Neural progenitor cell (in vitro differentiated cells): ENCODE measurements around the gene CSDE1. TPM values are rescaled to one million over a fixed set of nuclear protein-coding genes. Genes with fewer than 3 reads are reported as not detected.
"Not testable (repeated sequence)": the region's sequence is repeated elsewhere in the genome, so short reads cannot be mapped to it uniquely, and the experiment has no call there.

Experiments
- DNase-seq: peaks from one replicate; pipeline ENCODE4 v3.0.0-alpha.2; 2016; ENCODE audit warnings: low spot score
- H2AFZ ChIP-seq: fragments of 200-600 bp; sonication (generic); replicated peaks from 2 replicates; pipeline ENCODE4 v1.6.1; 2016; ENCODE audit warnings: antibody characterized with exemption
- H3F3A ChIP-seq: fragments of 200-600 bp; sonication (generic); 2 replicates; pipeline ENCODE4 v1.6.1; 2016; ENCODE audit warnings: antibody characterized with exemption, low read depth
- H3K27ac ChIP-seq: fragments of 200-600 bp; sonication (generic); 2 replicates; pipeline ENCODE4 v1.5.1; 2016; ENCODE audit warnings: mild to moderate bottlenecking
- H3K27me3 ChIP-seq: fragments of 200-600 bp; sonication (generic); 2 replicates; pipeline ENCODE4 v1.6.1; 2016; ENCODE audit warnings: mild to moderate bottlenecking, moderate library complexity
- H3K36me3 ChIP-seq: fragments of 200-600 bp; sonication (generic); 2 replicates; pipeline ENCODE4 v1.5.1; 2016
- H3K4me1 ChIP-seq: fragments of 200-600 bp; sonication (generic); 2 replicates; pipeline ENCODE4 v1.6.1; 2016; ENCODE audit warnings: mixed run types
- H3K4me2 ChIP-seq: fragments of 200-600 bp; sonication (generic); 2 replicates; pipeline ENCODE4 v1.6.1; 2016
- H3K4me3 ChIP-seq: fragments of 200-600 bp; sonication (generic); 2 replicates; pipeline ENCODE4 v1.5.1; 2016
- H3K79me2 ChIP-seq: fragments of 200-600 bp; sonication (generic); 2 replicates; pipeline ENCODE4 v1.6.1; 2016; ENCODE audit warnings: low read depth
- H3K9ac ChIP-seq: fragments of 200-600 bp; sonication (generic); 2 replicates; pipeline ENCODE4 v1.6.1; 2016
- H3K9me3 ChIP-seq: fragments of 200-600 bp; sonication (generic); 2 replicates; pipeline ENCODE4 v1.5.1; 2016; ENCODE audit warnings: low read depth
- H4K20me1 ChIP-seq: fragments of 200-600 bp; sonication (generic); 2 replicates; pipeline ENCODE4 v1.6.1; 2016; ENCODE audit warnings: low read depth
- H3K27ac Mint-ChIP-seq: 3 replicates; pipeline ENCODE4 v1.8.0; 2021; ENCODE audit warnings: mixed read lengths
- H3K27me3 Mint-ChIP-seq: 2 replicates; pipeline ENCODE4 v1.8.0; 2022; ENCODE audit warnings: low read depth, mild to moderate bottlenecking, inconsistent platforms, moderate library complexity, mixed read lengths; ENCODE audit not compliant: insufficient read depth
- H3K36me3 Mint-ChIP-seq: 3 replicates; pipeline ENCODE4 v1.8.0; 2021; ENCODE audit warnings: mixed read lengths
- H3K4me1 Mint-ChIP-seq: 3 replicates; pipeline ENCODE4 v1.8.0; 2021; ENCODE audit warnings: mixed read lengths
- H3K4me3 Mint-ChIP-seq: 3 replicates; pipeline ENCODE4 v1.8.0; 2021; ENCODE audit warnings: mild to moderate bottlenecking, moderate library complexity, mixed read lengths
- H3K9me3 Mint-ChIP-seq: 3 replicates; pipeline ENCODE4 v1.8.0; 2020; ENCODE audit warnings: mixed read lengths
- EZH2 ChIP-seq: fragments of 200-600 bp; sonication (generic); IDR thresholded peaks from 2 replicates; pipeline ENCODE4 v1.6.1; 2017; ENCODE audit warnings: antibody characterized with exemption, mild to moderate bottlenecking, moderate library complexity
- EZH2phosphoT487 ChIP-seq: fragments of 200-600 bp; sonication (generic); IDR thresholded peaks from 2 replicates; pipeline ENCODE4 v1.6.1; 2017; ENCODE audit warnings: antibody characterized with exemption
- total RNA-seq: library from RNA; depleted of rRNA; stranded (reverse); fragments of >200 nt; gene quantifications from 2 replicates; pipeline ENCODE4 v1.2.3, GENCODE V29; 2015; ENCODE audit warnings: low replicate concordance
- TF ChIP-seq, protein P1 (sequence below): fragments of 200-600 bp; sonication (generic); IDR thresholded peaks from 2 replicates; pipeline ENCODE4 v1.5.1; 2017; ENCODE audit warnings: antibody characterized with exemption, mild to moderate bottlenecking

CSDE1 gene
- total RNA-seq, 1 donor from 2014 or later, result 1,362 TPM

GRCh38 chr1:114755006-114755931, 2.5 kb downstream of the CSDE1 start:
- H3K79me2 ChIP-seq, result peaks cover 73% of the 10 kb centered on the region
- H3K36me3 Mint-ChIP-seq, result peaks cover 9% of the 10 kb centered on the region
- DNase-seq, result no peak
- peaks cover 42% of the 10 kb centered on the region for H3K4me1 Mint-ChIP-seq
- H3K27ac Mint-ChIP-seq, result peak overlapping the region; percentile 72
- H3K9me3 Mint-ChIP-seq, result no peaks in the 10 kb centered on the region
- H3K4me1 ChIP-seq, result peaks cover 31% of the 10 kb centered on the region
- peaks cover 14% of the 10 kb centered on the region for H3K27me3 Mint-ChIP-seq
- H2AFZ ChIP-seq, result no peak overlapping the region
- peaks cover 67% of the 10 kb centered on the region for H4K20me1 ChIP-seq
- no peak overlapping the region for H3K27ac ChIP-seq
- no peaks in the 10 kb centered on the region for H3K27me3 ChIP-seq
- no peak for TF ChIP-seq EZH2
- TF ChIP-seq, protein P1, sequence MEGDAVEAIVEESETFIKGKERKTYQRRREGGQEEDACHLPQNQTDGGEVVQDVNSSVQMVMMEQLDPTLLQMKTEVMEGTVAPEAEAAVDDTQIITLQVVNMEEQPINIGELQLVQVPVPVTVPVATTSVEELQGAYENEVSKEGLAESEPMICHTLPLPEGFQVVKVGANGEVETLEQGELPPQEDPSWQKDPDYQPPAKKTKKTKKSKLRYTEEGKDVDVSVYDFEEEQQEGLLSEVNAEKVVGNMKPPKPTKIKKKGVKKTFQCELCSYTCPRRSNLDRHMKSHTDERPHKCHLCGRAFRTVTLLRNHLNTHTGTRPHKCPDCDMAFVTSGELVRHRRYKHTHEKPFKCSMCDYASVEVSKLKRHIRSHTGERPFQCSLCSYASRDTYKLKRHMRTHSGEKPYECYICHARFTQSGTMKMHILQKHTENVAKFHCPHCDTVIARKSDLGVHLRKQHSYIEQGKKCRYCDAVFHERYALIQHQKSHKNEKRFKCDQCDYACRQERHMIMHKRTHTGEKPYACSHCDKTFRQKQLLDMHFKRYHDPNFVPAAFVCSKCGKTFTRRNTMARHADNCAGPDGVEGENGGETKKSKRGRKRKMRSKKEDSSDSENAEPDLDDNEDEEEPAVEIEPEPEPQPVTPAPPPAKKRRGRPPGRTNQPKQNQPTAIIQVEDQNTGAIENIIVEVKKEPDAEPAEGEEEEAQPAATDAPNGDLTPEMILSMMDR, result no peak
- TF ChIP-seq EZH2phosphoT487, result no peak
- peaks cover 3% of the 10 kb centered on the region for H3K36me3 ChIP-seq
- peak overlapping the region; percentile 84 for H3K4me2 ChIP-seq
- peak overlapping the region; percentile 95 for H3K4me3 ChIP-seq
- H3K9me3 ChIP-seq, result no peaks in the 10 kb centered on the region
- H3F3A ChIP-seq, result peaks cover 12% of the 10 kb centered on the region
- peak overlapping the region; percentile 97 for H3K4me3 Mint-ChIP-seq
- H3K9ac ChIP-seq, result peak overlapping the region; percentile 100

DNA sequence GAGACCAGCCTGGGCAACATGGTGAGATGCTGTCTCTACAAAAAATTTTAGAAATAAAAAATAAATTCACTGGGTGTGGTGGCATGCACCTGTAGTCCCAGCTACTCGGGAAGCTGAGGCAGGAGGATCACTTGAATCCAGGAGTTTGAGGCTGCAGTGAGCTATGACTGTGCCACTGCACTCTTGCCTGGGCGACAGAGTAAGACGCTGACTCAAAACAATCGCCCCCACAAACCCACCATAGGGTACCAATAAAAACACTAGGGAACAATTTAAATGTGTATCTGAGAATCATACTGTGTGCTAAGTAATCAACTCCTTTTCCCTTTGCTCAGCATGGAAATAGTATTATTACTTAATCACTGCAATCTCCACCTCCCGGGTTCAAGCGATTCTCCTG, 4.1 kb downstream of the CSDE1 start:
- Mint-ChIP-seq H3K36me3 (peaks cover 16% of the 10 kb centered on the region), H3K27me3 (peaks cover 13% of the 10 kb centered on the region), H3K4me1 (peaks cover 46% of the 10 kb centered on the region)
- peaks cover 31% of the 10 kb centered on the region for H3K4me1 ChIP-seq
- H3K9ac ChIP-seq, H3K27ac Mint-ChIP-seq, H3K4me3 ChIP-seq, H3K4me3 Mint-ChIP-seq, DNase-seq, H3K27me3 ChIP-seq, H3K4me2 ChIP-seq, H3K27ac ChIP-seq, H3K9me3 Mint-ChIP-seq, H3K36me3 ChIP-seq, H3K9me3 ChIP-seq, H2AFZ ChIP-seq: not testable (repeated sequence)
- H3F3A ChIP-seq, result peaks cover 12% of the 10 kb centered on the region
- peaks cover 83% of the 10 kb centered on the region for H4K20me1 ChIP-seq
- peaks cover 89% of the 10 kb centered on the region for H3K79me2 ChIP-seq

GRCh38 chr1:114753143-114753542, 4.6 kb downstream of the CSDE1 start:
- no peak overlapping the region for H3K4me3 Mint-ChIP-seq

More at GRCh38 chr1:114753143-114753542, 4.6 kb downstream of the CSDE1 start:
- Histone ChIP-seq H4K20me1 (peaks cover 88% of the 10 kb centered on the region), H3K4me1 (peaks cover 31% of the 10 kb centered on the region), H3K4me2 (no peak overlapping the region), H2AFZ (no peak overlapping the region), H3K4me3 (no peak overlapping the region), H3K9me3 (no peaks in the 10 kb centered on the region), H3K27ac (no peak overlapping the region), H3K27me3 (no peaks in the 10 kb centered on the region), H3K9ac (no peak overlapping the region), H3K36me3 (peaks cover 6% of the 10 kb centered on the region), H3F3A (peaks cover 6% of the 10 kb centered on the region), H3K79me2 (peaks cover 94% of the 10 kb centered on the region)
- Mint-ChIP-seq H3K36me3 (peaks cover 21% of the 10 kb centered on the region), H3K27ac (no peak overlapping the region), H3K9me3 (no peaks in the 10 kb centered on the region), H3K4me1 (peaks cover 44% of the 10 kb centered on the region), H3K27me3 (peaks cover 13% of the 10 kb centered on the region)
- DNase-seq, result no peak
- TF ChIP-seq, protein P1, result no peak
- TF ChIP-seq EZH2phosphoT487, result no peak
- no peak for TF ChIP-seq EZH2
